Esophagus muscularis mucosa (tissue), 3 donors: ENCODE results near the gene ARV1.
"Not testable (repeated sequence)": the region's sequence is repeated elsewhere in the genome, so short reads cannot be mapped to it uniquely, and the experiment has no call there.

Experiments
- POLR2AphosphoS5 ChIP-seq, 2 donors: sonication (generic); formaldehyde crosslinking; IDR thresholded peaks; one replicate each; pipeline ENCODE4 v1.6.1; 2017; ENCODE audit warnings: antibody characterized with exemption in 2 of 2
- TF ChIP-seq, protein P1 (sequence below), 3 experiments: fragments of 200-600 bp in 2 of 3; fragments of 450-650 bp in 1 of 3; sonication (generic) in 2 of 3; IDR thresholded peaks; one replicate each; pipeline ENCODE4 v1.5.1; 2017 to 2019; ENCODE audit warnings: antibody characterized with exemption in 3 of 3, mild to moderate bottlenecking in 2 of 3, moderate library complexity in 1 of 3

GRCh38 chr1:231047529-231047928 is 68.6 kb downstream of the ARV1 start:
- TF ChIP-seq, protein P1, sequence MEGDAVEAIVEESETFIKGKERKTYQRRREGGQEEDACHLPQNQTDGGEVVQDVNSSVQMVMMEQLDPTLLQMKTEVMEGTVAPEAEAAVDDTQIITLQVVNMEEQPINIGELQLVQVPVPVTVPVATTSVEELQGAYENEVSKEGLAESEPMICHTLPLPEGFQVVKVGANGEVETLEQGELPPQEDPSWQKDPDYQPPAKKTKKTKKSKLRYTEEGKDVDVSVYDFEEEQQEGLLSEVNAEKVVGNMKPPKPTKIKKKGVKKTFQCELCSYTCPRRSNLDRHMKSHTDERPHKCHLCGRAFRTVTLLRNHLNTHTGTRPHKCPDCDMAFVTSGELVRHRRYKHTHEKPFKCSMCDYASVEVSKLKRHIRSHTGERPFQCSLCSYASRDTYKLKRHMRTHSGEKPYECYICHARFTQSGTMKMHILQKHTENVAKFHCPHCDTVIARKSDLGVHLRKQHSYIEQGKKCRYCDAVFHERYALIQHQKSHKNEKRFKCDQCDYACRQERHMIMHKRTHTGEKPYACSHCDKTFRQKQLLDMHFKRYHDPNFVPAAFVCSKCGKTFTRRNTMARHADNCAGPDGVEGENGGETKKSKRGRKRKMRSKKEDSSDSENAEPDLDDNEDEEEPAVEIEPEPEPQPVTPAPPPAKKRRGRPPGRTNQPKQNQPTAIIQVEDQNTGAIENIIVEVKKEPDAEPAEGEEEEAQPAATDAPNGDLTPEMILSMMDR (IDR thresholded peaks at IDR 0.05): not testable (repeated sequence)
- not testable (repeated sequence) for TF ChIP-seq POLR2AphosphoS5 (IDR thresholded peaks at IDR 0.05)
